Upper lobe of left lung (tissue), 4 donors: Measurements from ENCODE around the gene TMEM175.

Source experiments
- EP300 ChIP-seq, 4 donors: sonication (generic); formaldehyde crosslinking; IDR thresholded peaks; one replicate each; pipeline ENCODE4 v1.5.1; 2017; ENCODE audit warnings: antibody characterized with exemption in 4 of 4, control low read depth in 2 of 4
- POLR2A ChIP-seq, 4 donors: fragments of 450-650 bp; IDR thresholded peaks; one replicate each; pipeline ENCODE4 v1.5.1; 2016 to 2017; ENCODE audit warnings: antibody characterized with exemption in 4 of 4, mild to moderate bottlenecking in 2 of 4
- TF ChIP-seq, protein P1 (sequence below), 6 experiments: fragments of 450-650 bp in 4 of 6; fragments of 200-600 bp in 2 of 6; sonication (generic) in 2 of 6; IDR thresholded peaks; one replicate each; pipeline ENCODE4 v1.5.1; 2016 to 2019; ENCODE audit warnings: antibody characterized with exemption in 6 of 6

DNA sequence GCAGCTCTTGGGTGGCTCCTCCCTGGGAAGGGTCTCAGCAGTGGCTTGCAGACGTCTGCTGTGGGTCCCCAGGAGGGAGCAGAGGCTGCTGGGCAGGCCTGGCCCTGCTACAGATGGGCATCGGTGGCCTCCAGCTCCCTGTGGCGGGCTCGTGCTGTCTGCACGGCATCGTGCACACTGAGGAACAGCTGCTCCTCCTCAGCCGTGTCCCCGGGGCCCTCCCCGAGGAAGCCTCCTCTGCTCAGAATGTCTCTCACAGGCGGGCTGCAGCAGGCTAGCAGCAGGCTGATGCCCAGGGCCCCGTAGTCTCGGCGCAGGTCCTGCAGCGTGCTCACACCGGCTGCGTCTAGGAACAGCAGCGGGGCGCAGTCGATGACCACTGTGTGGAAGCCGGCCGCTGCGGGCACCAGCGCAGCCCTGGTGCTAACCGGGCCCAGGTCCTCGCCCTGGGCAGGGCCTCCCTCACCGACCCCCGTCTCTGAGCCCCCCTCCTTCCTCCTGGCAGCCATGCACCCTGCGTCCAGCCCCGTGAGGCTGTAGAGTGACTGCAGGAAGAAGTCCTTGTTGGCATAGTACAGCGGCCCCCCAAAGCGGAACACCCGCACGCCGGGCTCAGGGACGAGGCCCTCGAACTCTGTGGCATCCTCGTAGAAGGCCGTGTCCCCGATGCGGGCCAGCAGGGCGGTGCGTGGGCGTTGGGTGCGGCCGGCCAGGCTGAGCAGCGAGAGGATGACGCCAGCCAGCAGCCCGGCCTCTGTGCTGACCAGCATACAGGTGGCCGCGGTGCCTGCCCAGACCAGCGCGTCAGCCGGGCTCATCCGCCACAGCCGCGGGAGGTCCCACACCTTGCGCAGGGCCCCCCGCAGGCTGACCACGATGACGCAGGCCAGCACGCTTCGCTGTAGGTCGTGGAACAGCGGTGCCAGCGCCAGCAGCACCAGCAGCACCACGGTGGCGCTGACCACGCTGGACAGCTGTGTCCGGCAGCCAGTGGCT lies 56.8 kb downstream of the TMEM175 start:
- TF ChIP-seq EP300 (IDR thresholded peaks at IDR 0.05): no peak
- no peak for TF ChIP-seq POLR2A (IDR thresholded peaks at IDR 0.05)
- TF ChIP-seq, protein P1, sequence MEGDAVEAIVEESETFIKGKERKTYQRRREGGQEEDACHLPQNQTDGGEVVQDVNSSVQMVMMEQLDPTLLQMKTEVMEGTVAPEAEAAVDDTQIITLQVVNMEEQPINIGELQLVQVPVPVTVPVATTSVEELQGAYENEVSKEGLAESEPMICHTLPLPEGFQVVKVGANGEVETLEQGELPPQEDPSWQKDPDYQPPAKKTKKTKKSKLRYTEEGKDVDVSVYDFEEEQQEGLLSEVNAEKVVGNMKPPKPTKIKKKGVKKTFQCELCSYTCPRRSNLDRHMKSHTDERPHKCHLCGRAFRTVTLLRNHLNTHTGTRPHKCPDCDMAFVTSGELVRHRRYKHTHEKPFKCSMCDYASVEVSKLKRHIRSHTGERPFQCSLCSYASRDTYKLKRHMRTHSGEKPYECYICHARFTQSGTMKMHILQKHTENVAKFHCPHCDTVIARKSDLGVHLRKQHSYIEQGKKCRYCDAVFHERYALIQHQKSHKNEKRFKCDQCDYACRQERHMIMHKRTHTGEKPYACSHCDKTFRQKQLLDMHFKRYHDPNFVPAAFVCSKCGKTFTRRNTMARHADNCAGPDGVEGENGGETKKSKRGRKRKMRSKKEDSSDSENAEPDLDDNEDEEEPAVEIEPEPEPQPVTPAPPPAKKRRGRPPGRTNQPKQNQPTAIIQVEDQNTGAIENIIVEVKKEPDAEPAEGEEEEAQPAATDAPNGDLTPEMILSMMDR (IDR thresholded peaks at IDR 0.05): no peak
